Left renal pelvis (tissue), 4 donors: ENCODE data around the gene RPS6KA3. TPM values are rescaled to one million over a fixed set of nuclear protein-coding genes. Genes with fewer than 3 reads are reported as not detected.
A peak's percentile ranks its signal among the peaks of the same experiment; 100 is the strongest.
"Not testable (repeated sequence)": the region's sequence is repeated elsewhere in the genome, so short reads cannot be mapped to it uniquely, and the experiment has no call there.

Source experiments
- DNase-seq, 4 donors: peaks; one replicate each; pipeline ENCODE4 v3.0.0-alpha.2; 2013; ENCODE audit warnings: low read depth in 4 of 4, low spot score in 3 of 4
- polyA plus RNA-seq, 4 donors: library from polyadenylated mRNA; unstranded; fragments of 120-200 nt; gene quantifications; one replicate each; pipeline ENCODE4 v1.2.1, GENCODE V29; 2013; ENCODE audit not compliant: insufficient read length in 4 of 4

Gene RPS6KA3
- polyA plus RNA-seq, 4 donors, result 27.2 to 36.0 (median 30.3) TPM

GRCh38 chrX:20265726-20266681, 705 bp downstream of the RPS6KA3 start:
- peak in 1 of 4 donors; percentile 5 for DNase-seq

GRCh38 chrX:20265221-20265725, 1.4 kb downstream of the RPS6KA3 start:
- peak in 1 of 4 donors; percentile 18 for DNase-seq

GRCh38 chrX:20263474-20263873, 3.2 kb downstream of the RPS6KA3 start:
- DNase-seq, result no peak

- no peak for DNase-seq
Measured at GRCh38 chrX:20260885-20261284, 5.8 kb downstream of the RPS6KA3 start.

- DNase-seq, result no peak
Measured at GRCh38 chrX:20254712-20255299, 11.9 kb downstream of the RPS6KA3 start.

GRCh38 chrX:20253232-20253543, 13.5 kb downstream of the RPS6KA3 start:
- no peak for DNase-seq

GRCh38 chrX:20252381-20253231, 14.1 kb downstream of the RPS6KA3 start:
- DNase-seq, result no peak

GRCh38 chrX:20251691-20252090, 15.0 kb downstream of the RPS6KA3 start:
- DNase-seq, result no peak

GRCh38 chrX:20250146-20250545, 16.6 kb downstream of the RPS6KA3 start:
- DNase-seq, result not testable (repeated sequence)

GRCh38 chrX:20248592-20249192, 18.0 kb downstream of the RPS6KA3 start:
- DNase-seq, result no peak

- no peak for DNase-seq
Measured at GRCh38 chrX:20244931-20245330, 21.8 kb downstream of the RPS6KA3 start.

GRCh38 chrX:20240201-20240600, 26.5 kb downstream of the RPS6KA3 start:
- DNase-seq, result no peak

GRCh38 chrX:20237864-20238263, 28.8 kb downstream of the RPS6KA3 start:
- DNase-seq, result no peak

GRCh38 chrX:20235755-20236154, 31.0 kb downstream of the RPS6KA3 start:
- DNase-seq, result no peak

GRCh38 chrX:20233336-20233735, 33.4 kb downstream of the RPS6KA3 start:
- DNase-seq, result no peak

- DNase-seq, result no peak
Measured at GRCh38 chrX:20231598-20231997, 35.1 kb downstream of the RPS6KA3 start.

GRCh38 chrX:20230406-20230805, 36.3 kb downstream of the RPS6KA3 start:
- DNase-seq, result no peak

- no peak for DNase-seq
Measured at GRCh38 chrX:20229155-20229554, 37.6 kb downstream of the RPS6KA3 start.

- no peak for DNase-seq
Measured at GRCh38 chrX:20228245-20228644, 38.5 kb downstream of the RPS6KA3 start.

GRCh38 chrX:20227116-20227515, 39.6 kb downstream of the RPS6KA3 start:
- DNase-seq, result no peak

- no peak for DNase-seq
Measured at GRCh38 chrX:20225488-20225833, 41.2 kb downstream of the RPS6KA3 start.
